ENCODE measurements around the gene MPL. TPM values are rescaled to one million over a fixed set of nuclear protein-coding genes. Genes with fewer than 3 reads are reported as not detected.

The MPL gene
- total and polyA plus RNA-seq, 2 experiments from 2014 or later: not detected

DNA sequence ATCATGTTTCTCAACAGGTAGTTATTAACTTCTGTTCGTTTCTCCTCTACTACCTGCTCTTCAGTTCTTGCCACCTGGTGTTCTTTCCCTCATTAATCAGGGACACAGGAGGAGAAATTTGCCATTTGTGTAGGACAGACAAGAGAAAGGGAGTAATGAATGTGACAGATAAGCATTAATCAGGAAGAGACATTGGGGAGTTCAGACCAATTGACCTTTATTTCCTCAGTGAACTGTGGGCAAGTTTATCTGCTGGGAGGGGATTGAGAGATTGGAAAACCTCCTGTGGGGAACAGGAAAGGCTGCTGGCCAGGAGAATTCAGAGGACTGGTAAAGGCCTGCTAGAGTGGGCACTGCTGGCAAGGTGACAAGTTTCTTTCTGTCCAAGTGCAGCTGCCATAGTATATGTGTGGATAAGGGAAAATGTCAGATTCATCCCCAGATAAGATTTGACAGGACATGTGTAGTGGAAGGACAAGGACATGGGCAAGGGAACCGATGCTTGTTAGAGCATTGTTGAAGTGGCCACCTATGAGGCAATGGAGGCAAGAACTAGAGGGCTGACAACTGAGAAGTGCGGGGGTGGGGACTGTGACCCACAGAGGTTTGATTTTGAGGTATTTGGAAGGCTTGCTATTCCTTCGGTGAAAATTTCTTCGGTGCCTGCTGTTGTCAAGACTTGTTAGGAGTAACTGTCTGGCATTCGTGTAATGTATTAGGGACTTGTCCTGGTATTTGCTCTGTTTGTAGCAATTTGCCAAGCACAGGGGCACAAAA, 64.7 kb downstream of the MPL start:
- Histone ChIP-seq H3K36me3 (ENCODE audit: low read depth) (peaks cover 14% of the 10 kb centered on the region; the same call in 1 of the 2 replicates), H3K27ac (no peak overlapping the region), H3K27me3 (replicated peaks; ENCODE audit: insufficient read depth) (no peaks in the 10 kb centered on the region), H3K9me2 (ENCODE audit: insufficient read depth) (no peaks in the 10 kb centered on the region), H3K4me3 (no peak overlapping the region), H3K79me2 (ENCODE audit: insufficient read depth) (peaks cover 52% of the 10 kb centered on the region), H3K9me3 (ENCODE audit: low read depth) (no peaks in the 10 kb centered on the region), H3F3A (ENCODE audit: insufficient read depth) (no peaks in the 10 kb centered on the region), H2AFZ (no peak overlapping the region), H3K4me2 (ENCODE audit: unreplicated experiment) (no peak overlapping the region), H3K9ac (no peak overlapping the region), H3K4me1 (ENCODE audit: insufficient read depth) (no peaks in the 10 kb centered on the region), H4K20me1 (ENCODE audit: insufficient read depth) (0 out of 2 replicates have a peak, but pooled peaks cover 5% of the 10 kb centered on the region)
- no peak for DNase-seq
- TF ChIP-seq EZH2phosphoT487 (IDR thresholded peaks at IDR 0.05; ENCODE audit: insufficient read depth, low read depth) (no peak), EZH2 (IDR thresholded peaks at IDR 0.05; ENCODE audit: insufficient read depth, poor library complexity, severe bottlenecking) (no peak)
- WGBS, 2 experiments (ENCODE audit: low coverage in 1 of 2, low lambda C conversion rate in 2 of 2, missing lambda C conversion rate in 2 of 2): 97 to 99% methylated on average over 6 of the region's 6 CpGs
- in situ Hi-C loops (cut with MboI): no loop called here

Small RNA genes within 50 kb of the gene (microRNA-seq; reads per million reads assigned to microRNA genes)
- gene MIR6734 (ENCODE audit: borderline number of aligned reads): 5.1 reads per million, percentile 2 among the genes with 10 or more reads in this experiment

Other genes with a start within 250 kb of the MPL start
- 113 and 120 TPM in 2 replicates for gene EBNA1BP2, start 165.5 kb upstream of the MPL start, total RNA-seq (2014; rRNA removed; shearing (Covaris generic))
- 162 and 164 TPM in 2 replicates for gene EBNA1BP2, start 165.5 kb upstream of the MPL start, polyA plus RNA-seq (2016; fragmentation: Nextera tagmentation; extraction: Ambion mirVana)
- 0.32 and 0.63 TPM in 2 replicates for gene CFAP57, start 165.5 kb upstream of the MPL start, total RNA-seq (2014; rRNA removed; shearing (Covaris generic))
- 0.32 and 0.35 TPM in 2 replicates for gene CFAP57, start 165.5 kb upstream of the MPL start, polyA plus RNA-seq (2016; fragmentation: Nextera tagmentation; extraction: Ambion mirVana)
- not detected in 2 replicates for gene TMEM125, start 67.8 kb upstream of the MPL start, total RNA-seq (2014; rRNA removed; shearing (Covaris generic))
- not detected in 2 replicates for gene TMEM125, start 67.8 kb upstream of the MPL start, polyA plus RNA-seq (2016; fragmentation: Nextera tagmentation; extraction: Ambion mirVana)
- gene C1orf210, start 52.2 kb upstream of the MPL start, total RNA-seq (2014; rRNA removed; shearing (Covaris generic)): not detected in 2 replicates
- not detected in 2 replicates for gene C1orf210, start 52.2 kb upstream of the MPL start, polyA plus RNA-seq (2016; fragmentation: Nextera tagmentation; extraction: Ambion mirVana)
- not detected in 2 replicates for gene TIE1, start 36.8 kb upstream of the MPL start, total RNA-seq (2014; rRNA removed; shearing (Covaris generic))
- 0.10 and 0.21 TPM in 2 replicates for gene TIE1, start 36.8 kb upstream of the MPL start, polyA plus RNA-seq (2016; fragmentation: Nextera tagmentation; extraction: Ambion mirVana)
- 50.2 and 50.9 TPM in 2 replicates for gene CDC20, start 21.2 kb downstream of the MPL start, total RNA-seq (2014; rRNA removed; shearing (Covaris generic))
- gene CDC20, start 21.2 kb downstream of the MPL start, polyA plus RNA-seq (2016; fragmentation: Nextera tagmentation; extraction: Ambion mirVana): 48.9 and 55.8 TPM in 2 replicates
- 106 and 107 TPM in 2 replicates for gene ELOVL1, start 30.2 kb downstream of the MPL start, total RNA-seq (2014; rRNA removed; shearing (Covaris generic))
- gene ELOVL1, start 30.2 kb downstream of the MPL start, polyA plus RNA-seq (2016; fragmentation: Nextera tagmentation; extraction: Ambion mirVana): 152 and 155 TPM in 2 replicates
- gene MED8, start 52.0 kb downstream of the MPL start, total RNA-seq (2014; rRNA removed; shearing (Covaris generic)): 51.1 and 53.5 TPM in 2 replicates
- gene MED8, start 52.0 kb downstream of the MPL start, polyA plus RNA-seq (2016; fragmentation: Nextera tagmentation; extraction: Ambion mirVana): 78.3 and 80.6 TPM in 2 replicates
- 12.6 and 23.8 TPM in 2 replicates for gene SZT2, start 52.1 kb downstream of the MPL start, total RNA-seq (2014; rRNA removed; shearing (Covaris generic))
- gene SZT2, start 52.1 kb downstream of the MPL start, polyA plus RNA-seq (2016; fragmentation: Nextera tagmentation; extraction: Ambion mirVana): 5.6 and 6.4 TPM in 2 replicates
- gene HYI, start 116.1 kb downstream of the MPL start, total RNA-seq (2014; rRNA removed; shearing (Covaris generic)): 28.5 and 35.7 TPM in 2 replicates
- 17.4 and 21.0 TPM in 2 replicates for gene HYI, start 116.1 kb downstream of the MPL start, polyA plus RNA-seq (2016; fragmentation: Nextera tagmentation; extraction: Ambion mirVana)
- gene PTPRF, start 193.1 kb downstream of the MPL start, total RNA-seq (2014; rRNA removed; shearing (Covaris generic)): 15.0 and 16.3 TPM in 2 replicates
- gene PTPRF, start 193.1 kb downstream of the MPL start, polyA plus RNA-seq (2016; fragmentation: Nextera tagmentation; extraction: Ambion mirVana): 14.0 and 14.7 TPM in 2 replicates

Measured in GM23248 (cell line).